Nephron progenitor cell (in vitro differentiated cells): ENCODE data around the gene ADAM30.

Source experiments
- DNase-seq: peaks from one replicate; pipeline ENCODE4 v3.0.0; 2021
- H3K27ac Mint-ChIP-seq: 2 replicates; pipeline ENCODE4 v1.8.0; 2021; ENCODE audit warnings: mild to moderate bottlenecking, moderate library complexity, mixed read lengths
- H3K27me3 Mint-ChIP-seq: 2 replicates; pipeline ENCODE4 v1.8.0; 2021; ENCODE audit warnings: mild to moderate bottlenecking, low read depth, mixed read lengths; ENCODE audit not compliant: poor library complexity
- H3K36me3 Mint-ChIP-seq: 2 replicates; pipeline ENCODE4 v1.8.0; 2021; ENCODE audit warnings: low read depth, mixed read lengths
- H3K4me1 Mint-ChIP-seq: 2 replicates; pipeline ENCODE4 v1.8.0; 2021; ENCODE audit warnings: mixed read lengths
- H3K4me3 Mint-ChIP-seq: 2 replicates; pipeline ENCODE4 v1.8.0; 2021; ENCODE audit warnings: mild to moderate bottlenecking, moderate library complexity, mixed read lengths
- H3K9me3 Mint-ChIP-seq: 2 replicates; pipeline ENCODE4 v1.8.0; 2021; ENCODE audit warnings: mild to moderate bottlenecking, moderate library complexity, mixed read lengths
- CTCF ChIP-seq: fragments of 200-600 bp; sonication (generic); IDR thresholded peaks from 2 replicates; pipeline ENCODE4 v1.5.0; 2021; ENCODE audit warnings: antibody characterized with exemption

The ADAM30 gene

GRCh38 chr1:119906927-119907652, 10.8 kb upstream of the ADAM30 start:
- DNase-seq: no peak
- H3K27me3 Mint-ChIP-seq: peaks cover 6% of the 10 kb centered on the region
- TF ChIP-seq CTCF: no peak
- no peak overlapping the region for H3K4me3 Mint-ChIP-seq
- H3K9me3 Mint-ChIP-seq: peaks cover 14% of the 10 kb centered on the region
- peaks cover 7% of the 10 kb centered on the region for H3K4me1 Mint-ChIP-seq
- peaks cover 5% of the 10 kb centered on the region for H3K36me3 Mint-ChIP-seq
- H3K27ac Mint-ChIP-seq: no peak overlapping the region

- Mint-ChIP-seq H3K27me3 (peaks cover 10% of the 10 kb centered on the region), H3K36me3 (peaks cover 5% of the 10 kb centered on the region), H3K27ac (no peak overlapping the region), H3K4me1 (no peaks in the 10 kb centered on the region), H3K4me3 (no peak overlapping the region), H3K9me3 (peaks cover 14% of the 10 kb centered on the region)
- TF ChIP-seq CTCF: no peak
- DNase-seq: no peak
Measured at GRCh38 chr1:119903443-119903835, 7.1 kb upstream of the ADAM30 start.

DNA sequence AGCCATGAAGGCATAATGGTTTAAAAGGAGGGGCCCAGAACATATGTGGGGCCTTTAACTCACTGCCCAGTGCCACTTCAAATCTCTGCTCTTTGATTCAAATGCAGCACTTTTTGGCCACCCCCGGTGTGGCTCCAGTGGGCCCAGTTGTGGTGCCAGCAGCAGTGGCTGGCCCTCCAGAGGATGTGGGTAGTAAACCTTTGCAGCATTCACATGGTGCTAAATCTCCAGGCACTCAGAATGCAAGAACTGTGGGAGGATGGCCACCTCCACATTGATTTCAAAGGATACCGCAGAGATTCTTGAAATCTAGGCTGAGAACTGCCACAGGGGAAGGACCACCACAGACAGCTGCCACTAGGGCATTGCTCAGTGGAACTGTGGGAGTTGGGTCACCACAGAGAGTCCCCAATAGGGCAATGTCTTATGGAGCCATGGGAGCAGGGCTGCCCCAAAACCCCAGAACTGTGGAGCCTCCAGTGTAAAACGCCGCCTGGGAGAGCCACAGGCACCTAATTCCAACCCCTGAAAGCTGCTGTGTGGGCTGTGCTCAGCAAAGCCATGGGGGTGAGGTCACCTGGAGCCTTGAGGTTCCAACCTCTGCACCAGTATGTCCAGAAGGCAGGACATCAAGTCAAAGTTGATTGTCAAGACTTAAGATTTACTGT, 6.6 kb upstream of the ADAM30 start:
- Mint-ChIP-seq H3K9me3 (peaks cover 14% of the 10 kb centered on the region), H3K27me3 (peaks cover 10% of the 10 kb centered on the region), H3K36me3 (peaks cover 5% of the 10 kb centered on the region), H3K27ac (no peak overlapping the region), H3K4me3 (no peak overlapping the region), H3K4me1 (no peaks in the 10 kb centered on the region)
- no peak for TF ChIP-seq CTCF
- DNase-seq: no peak

- H3K4me3 Mint-ChIP-seq: no peak overlapping the region
- no peak for DNase-seq
- TF ChIP-seq CTCF: no peak
- H3K27ac Mint-ChIP-seq: no peak overlapping the region
- no peaks in the 10 kb centered on the region for H3K4me1 Mint-ChIP-seq
- H3K36me3 Mint-ChIP-seq: no peaks in the 10 kb centered on the region
- peaks cover 19% of the 10 kb centered on the region for H3K27me3 Mint-ChIP-seq
- no peaks in the 10 kb centered on the region for H3K9me3 Mint-ChIP-seq
Measured at GRCh38 chr1:119898981-119899720, 2.8 kb upstream of the ADAM30 start.

DNA sequence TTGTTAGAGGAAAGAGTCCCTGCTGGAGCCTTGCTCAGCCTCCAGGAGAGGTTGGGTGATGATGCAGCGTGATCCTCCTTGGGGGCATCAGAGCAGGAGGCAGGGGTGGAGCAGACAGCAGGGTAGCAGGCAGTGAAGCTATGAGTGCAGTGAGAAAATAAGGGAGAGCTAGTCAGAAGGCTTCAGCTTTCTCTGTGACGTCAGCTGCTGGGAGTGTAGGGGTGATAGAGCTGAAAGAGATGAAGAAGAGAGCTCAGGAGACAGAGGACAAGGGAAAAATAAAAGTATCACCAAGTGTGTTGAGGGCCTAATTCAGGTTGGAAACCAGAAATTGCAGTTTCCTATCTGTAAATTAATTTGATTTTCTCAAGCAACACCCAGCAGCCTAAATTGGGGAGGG, 2.2 kb upstream of the ADAM30 start:
- Mint-ChIP-seq H3K27me3 (peaks cover 14% of the 10 kb centered on the region), H3K36me3 (no peaks in the 10 kb centered on the region), H3K4me1 (no peaks in the 10 kb centered on the region), H3K27ac (no peak overlapping the region), H3K4me3 (no peak overlapping the region), H3K9me3 (no peaks in the 10 kb centered on the region)
- DNase-seq: no peak
- TF ChIP-seq CTCF: no peak
